ENCODE data around the gene CLSTN2.

CLSTN2 gene

DNA sequence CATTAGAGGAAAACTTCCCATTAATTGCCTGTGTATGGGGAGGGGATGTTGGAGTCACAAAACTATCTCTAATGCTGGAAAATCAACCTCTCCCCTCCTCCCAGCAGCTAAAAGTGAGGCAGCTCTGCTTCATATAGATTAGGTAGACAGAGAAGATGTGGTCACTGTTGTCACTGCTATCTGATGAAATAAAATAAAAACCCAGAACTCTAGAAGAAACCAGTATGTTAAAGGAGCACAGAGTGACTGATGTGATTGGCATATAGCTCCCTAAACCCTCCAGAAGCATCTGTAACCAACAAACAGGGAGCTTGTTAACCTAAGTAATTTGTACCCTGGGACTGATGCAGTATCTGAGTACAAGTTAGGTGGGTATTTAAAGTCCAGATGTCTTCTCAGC, 531.0 kb downstream of the CLSTN2 start:
- intact Hi-C loops (cut with DNase I): no loop called here
- DNase-seq: no peak

- intact Hi-C loops (cut with DNase I): no loop called here
- DNase-seq: peak in 1 of 10 donors; percentile 74
Measured at GRCh38 chr3:140466535-140466934, 531.5 kb downstream of the CLSTN2 start.

GRCh38 chr3:140467104-140467577, 532.2 kb downstream of the CLSTN2 start:
- intact Hi-C loops (cut with DNase I): no loop called here
- no peak for DNase-seq

GRCh38 chr3:140467796-140468315, 532.9 kb downstream of the CLSTN2 start:
- intact Hi-C loops (cut with DNase I): no loop called here

GRCh38 chr3:140468407-140468806, 533.4 kb downstream of the CLSTN2 start:
- no peak for DNase-seq
- intact Hi-C loops (cut with DNase I): no loop called here

More at GRCh38 chr3:140467796-140468315, 532.9 kb downstream of the CLSTN2 start:
- DNase-seq: no peak

- DNase-seq: no peak
- intact Hi-C loops (cut with DNase I): no loop called here
Measured at GRCh38 chr3:140469491-140469890, 534.5 kb downstream of the CLSTN2 start.

DNA sequence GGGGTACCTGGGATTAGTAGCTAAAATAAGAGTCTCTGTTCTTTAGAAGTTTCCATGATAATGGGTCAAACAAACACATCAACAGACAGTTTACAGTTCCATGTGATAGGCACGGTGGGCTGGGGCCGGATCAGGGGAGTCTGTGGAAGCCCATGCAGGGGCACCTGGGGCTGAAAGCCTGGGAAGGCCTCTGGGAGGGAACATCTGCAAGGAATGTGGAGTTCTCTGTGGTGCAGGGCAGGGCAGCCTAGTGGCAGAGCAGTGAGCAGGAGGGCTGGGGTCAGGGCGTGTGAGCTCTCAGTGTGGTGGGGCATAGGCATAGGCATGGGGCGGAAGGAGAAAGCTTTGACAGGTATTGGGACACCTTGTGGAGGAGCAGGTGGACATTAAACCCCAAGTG, 535.2 kb downstream of the CLSTN2 start:
- intact Hi-C loops (cut with DNase I): no loop called here
- no peak for DNase-seq

- intact Hi-C loops (cut with DNase I): no loop called here
- DNase-seq: no peak
Measured at GRCh38 chr3:140470962-140471361, 536.0 kb downstream of the CLSTN2 start.

DNA sequence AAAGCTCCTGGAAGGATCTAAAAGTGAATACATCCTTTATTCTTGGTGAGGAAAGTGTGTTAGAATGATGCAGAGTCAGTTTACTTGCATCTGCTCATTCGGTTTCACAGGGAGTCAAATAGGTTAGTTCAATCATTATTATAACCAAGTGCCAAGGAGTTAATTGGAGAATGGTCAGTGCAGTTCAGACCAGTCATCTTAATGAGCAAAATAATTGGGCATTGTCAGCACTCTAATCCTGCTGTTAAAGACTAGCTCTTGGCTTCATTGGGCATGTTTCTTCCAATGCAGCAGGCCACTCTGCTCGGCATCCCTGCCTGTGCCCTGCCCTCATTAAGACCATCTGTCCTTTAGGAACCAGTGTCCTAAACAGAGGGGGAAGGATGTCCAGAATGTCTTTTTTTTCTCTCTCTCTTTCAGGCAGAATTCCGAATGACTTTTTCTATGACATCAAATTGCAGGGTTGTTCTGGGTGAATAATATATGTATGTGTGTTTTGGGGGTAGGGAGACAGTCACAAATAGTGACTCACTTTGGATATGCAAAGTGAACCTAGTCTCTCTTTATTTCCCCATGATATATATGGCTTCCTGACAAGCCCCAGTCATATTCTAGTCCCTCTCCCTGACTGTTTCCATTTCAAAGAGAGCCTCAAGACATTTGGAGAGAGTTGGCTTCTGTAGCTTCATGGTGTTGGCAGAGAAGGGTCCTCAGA, 537.5 kb downstream of the CLSTN2 start:
- DNase-seq: no peak
- intact Hi-C loops (cut with DNase I): no loop called here

DNA sequence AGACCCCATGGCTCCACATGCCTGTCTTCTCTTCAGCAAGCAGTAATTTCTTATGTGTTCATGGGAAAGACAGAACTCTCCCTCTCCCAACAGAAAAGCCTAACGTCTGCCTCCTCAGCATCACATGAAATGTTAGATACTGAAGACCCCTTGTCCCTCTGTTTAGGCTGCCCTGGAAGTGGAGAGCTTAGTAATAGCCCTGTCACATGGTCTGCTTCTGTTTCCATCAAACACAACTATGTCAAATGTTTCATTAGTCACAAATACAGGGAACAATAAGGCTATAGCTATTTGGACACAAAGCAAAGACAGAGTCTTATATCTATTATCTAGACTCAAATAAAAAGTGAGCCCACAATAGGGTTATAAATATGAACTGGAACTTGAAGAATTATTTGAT, 552.6 kb downstream of the CLSTN2 start:
- no peak for DNase-seq
- intact Hi-C loops (cut with DNase I): no loop called here

- intact Hi-C loops (cut with DNase I): no loop called here
- no peak for DNase-seq
Measured at GRCh38 chr3:140493271-140493670, 558.3 kb downstream of the CLSTN2 start.

- DNase-seq: no peak
- intact Hi-C loops (cut with DNase I): no loop called here
Measured at GRCh38 chr3:140494970-140495369, 560.0 kb downstream of the CLSTN2 start.

GRCh38 chr3:140497331-140497730, 562.3 kb downstream of the CLSTN2 start:
- peak in 1 of 10 donors; percentile 72 for DNase-seq
- intact Hi-C loops (cut with DNase I): no loop called here

GRCh38 chr3:140499114-140499757, 564.3 kb downstream of the CLSTN2 start:
- no peak for DNase-seq
- intact Hi-C loops (cut with DNase I): no loop called here

DNA sequence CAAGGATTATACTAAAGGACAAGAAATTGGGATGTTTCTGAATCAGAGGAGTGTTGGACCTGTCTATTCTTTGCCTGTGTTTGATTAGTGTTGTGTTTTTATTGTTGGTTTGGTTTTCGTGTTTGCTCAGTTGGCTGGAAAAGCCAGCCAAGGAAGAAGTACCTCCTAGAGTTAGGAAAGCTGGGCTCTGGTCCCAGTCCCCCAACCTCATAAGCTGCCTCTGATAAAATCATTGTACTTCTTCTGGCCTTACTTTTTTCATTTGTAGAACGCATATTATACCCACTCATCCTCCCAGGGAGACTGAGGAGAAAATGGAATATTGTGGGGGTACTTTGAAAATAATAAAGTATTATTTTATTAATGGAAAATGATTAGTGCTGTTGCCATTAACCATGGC, 565.5 kb downstream of the CLSTN2 start:
- intact Hi-C loops (cut with DNase I): loop anchor here (10.0 kb wide), 1 partner anchor 566 kb away; the partner anchor contains the start of gene CLSTN2
- DNase-seq: no peak

DNA sequence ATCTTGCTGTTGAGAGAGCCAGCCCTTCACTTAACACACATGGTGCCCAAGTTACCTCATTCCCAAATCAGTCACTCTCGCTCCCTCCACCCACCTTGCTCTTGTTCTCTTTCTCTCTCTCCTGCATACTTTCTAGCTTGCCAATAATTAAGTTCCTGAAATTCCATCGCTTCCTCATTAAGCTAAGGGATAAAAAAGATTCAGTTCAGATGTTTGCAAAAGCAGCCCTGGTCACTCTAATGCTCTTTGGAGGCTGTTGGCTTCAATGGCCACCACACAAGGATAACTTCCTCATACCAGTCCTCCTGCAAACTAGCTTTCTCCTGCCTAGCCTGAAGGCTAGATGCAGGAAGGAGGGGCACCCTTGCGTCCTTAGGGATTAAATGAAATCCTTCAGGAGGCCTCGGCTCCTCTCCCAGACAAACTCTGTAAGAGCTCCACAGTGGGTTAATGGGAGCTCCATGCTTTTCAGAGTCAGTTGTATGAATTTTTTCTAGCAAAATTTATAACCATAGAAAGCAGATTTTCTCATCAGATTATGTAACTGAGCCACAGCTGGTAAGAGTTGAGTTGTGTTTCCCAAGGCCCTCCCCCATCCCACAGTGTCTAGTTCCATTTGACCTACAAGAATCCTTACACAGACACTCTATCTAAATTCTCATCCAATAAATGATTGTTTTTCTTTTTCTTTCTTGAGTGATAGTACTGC, 566.2 kb downstream of the CLSTN2 start:
- no peak for DNase-seq

DNA sequence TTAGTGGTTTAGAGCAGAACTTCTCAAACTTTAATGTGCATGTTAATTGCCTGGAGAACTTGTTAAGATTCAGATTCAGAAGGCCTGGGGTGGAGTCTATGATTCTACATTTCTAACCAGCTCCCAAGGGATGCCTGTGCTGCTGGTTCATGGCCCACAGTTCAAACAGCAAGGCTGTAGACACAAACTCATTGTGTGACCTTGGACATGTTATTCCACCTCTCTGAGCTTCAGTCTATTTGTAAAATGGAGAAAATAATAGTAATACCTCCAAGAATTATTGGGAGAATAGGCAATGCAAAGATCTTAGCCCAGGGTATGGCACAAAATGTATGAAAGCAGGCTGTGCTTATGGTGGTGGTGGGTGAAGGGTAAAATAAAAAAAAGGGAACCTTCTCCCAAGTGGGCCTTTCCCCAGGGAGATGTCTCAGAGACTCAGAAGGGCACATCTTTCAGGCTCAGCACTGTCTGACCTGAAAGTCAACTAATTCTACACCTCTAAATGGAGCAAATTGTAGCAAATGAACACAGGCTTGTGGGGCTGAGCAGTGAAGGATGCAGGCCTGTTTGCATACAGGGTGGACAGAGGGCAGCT, 566.9 kb downstream of the CLSTN2 start:
- no peak for DNase-seq
- intact Hi-C loops (cut with DNase I): loop anchor here (10.0 kb wide), 1 partner anchor 567 kb away; the partner anchor contains the start of gene CLSTN2

More for the DNA sequence above, 566.2 kb downstream of the CLSTN2 start:
- intact Hi-C loops (cut with DNase I): loop anchor here (10.0 kb wide), 1 partner anchor 566 kb away; the partner anchor contains the start of gene CLSTN2

DNA sequence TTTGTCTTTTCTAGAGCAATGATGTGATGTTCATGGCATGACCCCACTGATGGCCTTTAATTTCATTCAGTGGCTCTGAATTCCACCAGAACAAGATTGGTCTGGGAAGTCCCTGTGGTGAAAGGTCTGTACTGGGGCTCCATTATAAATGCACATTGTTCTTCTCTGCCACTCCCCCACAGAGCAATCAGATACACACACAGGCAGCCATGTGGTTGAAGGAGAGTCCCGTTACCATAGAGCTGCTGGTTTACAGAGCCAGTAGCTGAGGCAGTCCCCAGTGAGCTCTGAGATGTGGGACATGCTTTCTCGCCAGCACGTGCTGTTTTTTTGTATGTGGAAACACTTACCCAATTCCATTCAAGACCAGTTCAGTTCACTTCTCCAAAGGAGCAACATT, 570.2 kb downstream of the CLSTN2 start:
- intact Hi-C loops (cut with DNase I): loop anchor here (10.0 kb wide), 1 partner anchor 570 kb away; the partner anchor contains the start of gene CLSTN2
- no peak for DNase-seq

DNA sequence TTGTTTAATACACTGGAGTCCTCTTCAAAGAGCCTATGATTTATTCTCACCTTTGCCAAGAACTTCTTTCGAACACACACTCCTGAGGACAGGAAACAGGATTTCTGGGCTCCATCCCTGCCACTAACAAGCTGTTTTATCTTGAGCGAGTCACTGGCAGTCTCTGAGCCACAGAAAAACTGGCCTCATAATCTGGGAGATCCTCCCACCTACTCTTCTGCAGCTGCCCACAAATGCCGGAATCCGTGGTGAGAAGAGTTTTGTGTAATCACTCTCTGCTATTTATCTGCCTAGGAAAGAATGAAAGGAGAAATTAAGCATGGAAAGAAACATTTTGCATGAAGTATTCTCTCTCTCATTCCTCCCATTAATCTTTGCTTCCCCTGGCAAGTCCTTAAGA, 570.9 kb downstream of the CLSTN2 start:
- DNase-seq: no peak
- intact Hi-C loops (cut with DNase I): loop anchor here (10.0 kb wide), 1 partner anchor 571 kb away; the partner anchor contains the start of gene CLSTN2

- no peak for DNase-seq
- intact Hi-C loops (cut with DNase I): loop anchor here (10.0 kb wide), 1 partner anchor 574 kb away; the partner anchor contains the start of gene CLSTN2
Measured at GRCh38 chr3:140508550-140508949, 573.6 kb downstream of the CLSTN2 start.

All from posterior cingulate gyrus (tissue), 11 donors.